AG10803 (cell line): ENCODE measurements around the gene DERA.
"Not testable (repeated sequence)": the region's sequence is repeated elsewhere in the genome, so short reads cannot be mapped to it uniquely, and the experiment has no call there.

Source experiments
- DNase-seq: peaks from one replicate; pipeline ENCODE4 v3.0.0; 2010; ENCODE audit warnings: low read depth
- H3K4me3 ChIP-seq: 2 replicates; pipeline ENCODE4 v1.5.1; 2011; ENCODE audit warnings: mild to moderate bottlenecking, low read length, control low read depth
- TF ChIP-seq, protein P1 (sequence below): conservative IDR thresholded peaks from 2 replicates; pipeline ENCODE4 v1.5.1; 2011; ENCODE audit warnings: mild to moderate bottlenecking, low read length, control low read depth, inconsistent platforms

Gene DERA

DNA sequence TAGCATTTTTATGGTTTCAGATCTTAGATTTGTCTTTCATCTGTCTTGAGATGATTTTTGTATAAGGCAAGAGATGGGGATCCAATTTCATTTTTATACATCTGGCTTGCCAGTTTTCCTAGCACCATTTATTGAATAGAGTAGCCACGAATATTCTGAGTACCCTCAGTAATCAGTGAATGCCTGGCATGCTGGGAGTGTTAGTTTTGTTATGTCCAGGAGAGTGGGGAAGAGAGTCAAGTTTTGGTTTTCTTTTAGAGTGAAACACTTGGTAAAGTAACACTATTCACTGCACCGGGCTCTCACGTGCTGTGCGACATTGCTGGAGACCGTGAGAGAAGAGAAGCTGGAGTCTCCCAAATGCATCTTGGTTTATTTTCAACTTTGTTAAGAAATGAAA lies 31.3 kb downstream of the DERA start:
- TF ChIP-seq, protein P1, sequence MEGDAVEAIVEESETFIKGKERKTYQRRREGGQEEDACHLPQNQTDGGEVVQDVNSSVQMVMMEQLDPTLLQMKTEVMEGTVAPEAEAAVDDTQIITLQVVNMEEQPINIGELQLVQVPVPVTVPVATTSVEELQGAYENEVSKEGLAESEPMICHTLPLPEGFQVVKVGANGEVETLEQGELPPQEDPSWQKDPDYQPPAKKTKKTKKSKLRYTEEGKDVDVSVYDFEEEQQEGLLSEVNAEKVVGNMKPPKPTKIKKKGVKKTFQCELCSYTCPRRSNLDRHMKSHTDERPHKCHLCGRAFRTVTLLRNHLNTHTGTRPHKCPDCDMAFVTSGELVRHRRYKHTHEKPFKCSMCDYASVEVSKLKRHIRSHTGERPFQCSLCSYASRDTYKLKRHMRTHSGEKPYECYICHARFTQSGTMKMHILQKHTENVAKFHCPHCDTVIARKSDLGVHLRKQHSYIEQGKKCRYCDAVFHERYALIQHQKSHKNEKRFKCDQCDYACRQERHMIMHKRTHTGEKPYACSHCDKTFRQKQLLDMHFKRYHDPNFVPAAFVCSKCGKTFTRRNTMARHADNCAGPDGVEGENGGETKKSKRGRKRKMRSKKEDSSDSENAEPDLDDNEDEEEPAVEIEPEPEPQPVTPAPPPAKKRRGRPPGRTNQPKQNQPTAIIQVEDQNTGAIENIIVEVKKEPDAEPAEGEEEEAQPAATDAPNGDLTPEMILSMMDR = no peak
- DNase-seq = no peak
- no peak overlapping the region for H3K4me3 ChIP-seq

DNA sequence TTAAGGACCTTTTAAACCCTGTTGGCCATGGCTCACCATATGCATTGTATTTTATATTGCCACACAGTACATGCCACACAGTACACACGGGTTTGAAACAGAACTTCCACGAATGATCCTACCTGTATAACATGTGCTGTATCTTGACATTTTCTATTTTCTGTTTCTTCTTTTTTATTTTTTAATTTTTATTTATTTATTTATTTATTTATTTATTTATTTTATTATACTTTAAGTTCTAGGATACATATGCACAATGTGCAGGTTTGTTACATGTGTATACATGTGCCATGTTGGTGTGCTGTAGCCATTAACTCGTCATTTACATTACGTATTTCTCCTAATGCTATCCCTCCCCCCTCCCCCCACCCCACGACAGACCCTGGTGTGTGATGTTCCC lies 32.4 kb downstream of the DERA start:
- not testable (repeated sequence) for DNase-seq, H3K4me3 ChIP-seq

DNA sequence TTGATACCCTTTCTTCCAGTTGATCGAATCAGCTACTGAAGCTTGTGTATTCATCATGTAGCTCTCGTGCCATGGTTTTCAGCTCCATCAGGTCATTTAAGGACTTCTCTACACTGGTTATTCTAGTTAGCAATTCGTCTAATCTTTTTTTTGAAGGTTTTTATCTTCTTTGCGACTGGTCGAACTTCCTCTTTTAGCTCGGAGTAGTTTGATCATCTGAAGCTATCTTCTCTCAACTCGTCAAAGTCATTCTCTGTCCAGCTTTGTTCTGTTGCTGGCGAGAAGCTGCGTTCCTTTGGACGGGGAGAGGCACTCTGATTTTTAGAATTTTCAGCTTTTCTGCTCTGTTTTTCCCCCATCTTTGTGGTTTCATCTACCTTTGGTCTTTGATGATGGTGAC lies 37.3 kb downstream of the DERA start:
- not testable (repeated sequence) for DNase-seq, H3K4me3 ChIP-seq

DNA sequence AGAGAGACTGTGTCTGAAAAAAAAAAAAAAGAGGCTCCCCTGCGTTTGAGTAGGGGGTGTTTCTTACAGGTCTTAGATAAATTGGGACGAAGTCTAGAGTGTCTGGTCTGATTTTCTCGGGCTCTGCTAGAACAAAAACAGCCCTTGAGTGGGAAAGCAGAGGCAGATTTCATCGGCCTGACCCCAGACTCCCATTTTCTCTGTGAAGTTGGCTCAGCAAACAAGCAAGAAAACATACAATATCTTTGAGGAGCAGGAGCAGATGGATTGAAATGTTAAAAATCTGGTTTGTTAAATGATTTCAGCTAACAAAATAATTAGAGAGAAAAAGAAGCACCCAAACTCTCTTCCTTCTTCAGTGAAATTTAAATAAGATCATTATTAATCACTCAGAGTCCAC lies 44.1 kb downstream of the DERA start:
- DNase-seq = no peak
- TF ChIP-seq, protein P1 = no peak

DNA sequence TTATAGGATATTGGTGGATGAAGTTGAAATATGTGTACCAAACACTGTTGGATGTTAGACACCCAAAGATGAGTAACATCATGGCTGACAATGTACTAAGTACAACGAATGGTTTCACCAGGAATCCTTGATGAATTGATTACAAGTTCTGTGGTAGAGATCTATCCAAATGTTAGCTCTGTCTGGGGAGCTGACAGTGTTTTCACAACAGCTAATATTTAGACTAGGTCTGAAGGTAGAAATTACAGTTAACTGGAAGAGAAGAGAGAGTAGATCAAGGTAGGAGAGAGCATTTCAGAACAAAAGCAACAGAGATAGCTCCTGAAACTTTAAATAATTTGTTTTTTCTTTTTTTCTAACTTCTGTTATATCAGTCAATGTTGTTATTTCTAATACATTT lies 44.9 kb downstream of the DERA start:
- no peak overlapping the region for H3K4me3 ChIP-seq
- TF ChIP-seq, protein P1 = no peak
- no peak for DNase-seq

More for the DNA sequence above, 44.1 kb downstream of the DERA start:
- no peak overlapping the region for H3K4me3 ChIP-seq

DNA sequence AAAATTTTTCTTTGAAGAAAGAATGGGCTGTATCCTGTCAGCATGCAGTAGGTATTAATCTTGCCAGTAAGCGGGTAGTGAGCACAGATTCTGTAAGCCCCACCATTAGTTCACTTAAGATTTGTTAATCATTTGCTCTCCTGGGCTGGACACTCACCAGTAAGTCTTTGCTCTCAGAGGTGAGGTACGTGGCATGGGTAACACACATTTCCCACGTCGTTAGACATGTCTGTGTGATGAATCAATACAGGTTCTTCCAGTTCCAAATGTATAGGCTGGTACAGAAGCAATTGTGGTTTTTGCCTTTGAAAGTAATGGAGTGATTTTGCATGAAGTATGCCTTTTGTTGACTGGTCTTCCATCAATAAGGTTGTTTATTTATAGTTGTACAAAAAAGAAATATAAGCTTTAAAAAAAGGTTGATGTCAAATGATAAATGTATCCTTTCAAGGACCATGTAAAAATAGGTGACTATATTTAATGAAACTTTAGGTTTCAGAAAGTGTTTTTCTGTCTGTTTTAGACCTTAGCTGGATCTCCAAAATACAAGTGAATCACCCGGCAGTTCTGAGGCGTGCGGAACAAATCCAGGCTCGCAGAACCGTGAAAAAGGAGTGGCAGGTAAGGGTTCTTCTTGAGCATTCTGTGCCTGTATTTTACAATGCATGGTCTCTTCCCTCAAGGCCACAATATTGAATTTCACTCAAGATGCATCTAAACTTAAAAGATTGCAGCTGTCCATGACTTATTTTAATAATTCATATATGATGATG lies 45.5 kb downstream of the DERA start:
- TF ChIP-seq, protein P1 = no peak
- H3K4me3 ChIP-seq = no peak overlapping the region
- DNase-seq = no peak

DNA sequence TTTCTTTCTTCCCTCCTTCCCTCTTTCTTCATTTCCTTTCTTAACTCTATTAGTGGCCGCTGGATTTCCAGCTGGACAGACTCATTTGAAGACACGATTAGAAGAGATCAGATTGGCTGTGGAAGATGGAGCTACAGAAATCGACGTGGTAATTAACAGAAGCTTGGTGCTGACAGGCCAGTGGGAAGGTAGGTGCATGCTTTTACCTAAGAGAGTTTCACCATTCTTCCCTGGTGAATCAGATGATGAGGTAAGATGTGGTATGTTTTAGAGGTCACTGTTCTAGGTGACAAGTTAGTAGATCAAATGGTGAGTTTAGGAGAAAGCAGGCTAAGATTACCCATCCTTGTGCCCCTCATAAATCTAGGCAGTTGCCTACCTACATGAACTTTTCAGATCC lies 51.6 kb downstream of the DERA start:
- no peak for DNase-seq
- TF ChIP-seq, protein P1 = no peak
- H3K4me3 ChIP-seq = no peak overlapping the region

DNA sequence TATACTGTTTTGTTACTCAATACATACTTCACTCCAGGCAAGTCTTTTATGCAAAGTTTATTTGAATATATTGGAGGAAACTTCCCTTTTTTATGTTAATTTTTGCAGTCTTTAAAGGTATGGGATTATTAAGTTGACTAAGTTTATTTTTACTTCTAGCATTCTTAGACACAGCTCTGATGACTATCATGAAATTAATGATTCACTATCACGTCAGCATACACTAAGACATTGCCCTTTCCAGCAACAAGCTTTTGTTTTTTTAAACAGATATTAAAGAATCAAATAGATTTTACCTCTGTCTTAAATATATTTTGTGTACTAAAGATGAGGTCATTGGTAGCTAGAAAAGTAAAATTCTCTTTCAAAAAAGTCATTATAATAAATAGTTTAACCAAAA lies 52.1 kb downstream of the DERA start:
- H3K4me3 ChIP-seq = no peak overlapping the region
- TF ChIP-seq, protein P1 = no peak
- DNase-seq = no peak
